ENCODE measurements around the gene ESYT3. TPM values are rescaled to one million over a fixed set of nuclear protein-coding genes. Genes with fewer than 3 reads are reported as not detected.

The ESYT3 gene
- total RNA-seq, 1 experiment from 2014 or later, result 2.6 TPM

DNA sequence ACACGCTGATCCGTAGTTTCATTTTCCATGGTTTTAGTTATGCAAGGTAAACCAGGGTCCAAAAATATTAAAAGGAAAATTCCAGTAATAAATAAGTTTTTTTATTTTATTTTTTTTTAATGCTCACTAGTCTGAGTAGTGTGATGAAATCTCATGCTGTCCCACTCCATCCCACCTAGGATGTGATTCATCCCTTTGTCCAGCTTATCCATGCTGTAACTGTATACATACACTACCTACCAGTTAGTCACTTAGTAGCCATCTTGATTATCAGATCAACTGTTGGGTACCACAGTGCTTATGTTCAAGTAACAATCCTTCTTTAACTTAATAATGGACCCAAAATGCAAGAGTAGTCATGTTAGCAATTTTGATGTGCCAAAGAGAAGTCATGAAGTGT is 75.2 kb downstream of the ESYT3 start:
- ChIA-PET POLR2A (no interaction called here), CTCF (no interaction called here)
- no peaks in the 10 kb centered on the region for H3K4me1 ChIP-seq (ENCODE audit: control insufficient read depth, insufficient read depth, low read length)
- ATAC-seq (no peak), DNase-seq (ENCODE audit: low read depth, low spot score) (no peak)
- H3K36me3 ChIP-seq (ENCODE audit: control insufficient read depth, insufficient read depth, low read length), result no peaks in the 10 kb centered on the region; the same call in 1 of the 2 replicates
- intact Hi-C loops (cut with micrococcal nuclease; ENCODE audit: unreplicated experiment), result no loop called here
- H3K4me3 ChIP-seq (ENCODE audit: low read depth in 2 of 2, low read length in 2 of 2), result no peak overlapping the region
- no peaks in the 10 kb centered on the region for H3K9me3 ChIP-seq (ENCODE audit: control insufficient read depth, insufficient read depth, low read depth, low read length)
- in situ Hi-C loops (cut with HindIII; ENCODE audit: low pct_unique_long_range_greater_than_20kb, low sequenced_read_pairs), result no loop called here
- BruUV-seq (replicated peaks), result no TSS peak
- no peaks in the 10 kb centered on the region for H3K27me3 ChIP-seq (ENCODE audit: control insufficient read depth, insufficient read depth, low read length)
- TF ChIP-seq SIN3A (IDR thresholded peaks at IDR 0.05; ENCODE audit: borderline replicate concordance, insufficient read depth, low read depth, low read length) (no peak), TCF7L2 (IDR thresholded peaks at IDR 0.05; ENCODE audit: low read depth, low read length) (no peak), POLR2AphosphoS5 (IDR thresholded peaks at IDR 0.05; ENCODE audit: low read depth, low read length) (no peak)
- TF ChIP-seq, protein P1, sequence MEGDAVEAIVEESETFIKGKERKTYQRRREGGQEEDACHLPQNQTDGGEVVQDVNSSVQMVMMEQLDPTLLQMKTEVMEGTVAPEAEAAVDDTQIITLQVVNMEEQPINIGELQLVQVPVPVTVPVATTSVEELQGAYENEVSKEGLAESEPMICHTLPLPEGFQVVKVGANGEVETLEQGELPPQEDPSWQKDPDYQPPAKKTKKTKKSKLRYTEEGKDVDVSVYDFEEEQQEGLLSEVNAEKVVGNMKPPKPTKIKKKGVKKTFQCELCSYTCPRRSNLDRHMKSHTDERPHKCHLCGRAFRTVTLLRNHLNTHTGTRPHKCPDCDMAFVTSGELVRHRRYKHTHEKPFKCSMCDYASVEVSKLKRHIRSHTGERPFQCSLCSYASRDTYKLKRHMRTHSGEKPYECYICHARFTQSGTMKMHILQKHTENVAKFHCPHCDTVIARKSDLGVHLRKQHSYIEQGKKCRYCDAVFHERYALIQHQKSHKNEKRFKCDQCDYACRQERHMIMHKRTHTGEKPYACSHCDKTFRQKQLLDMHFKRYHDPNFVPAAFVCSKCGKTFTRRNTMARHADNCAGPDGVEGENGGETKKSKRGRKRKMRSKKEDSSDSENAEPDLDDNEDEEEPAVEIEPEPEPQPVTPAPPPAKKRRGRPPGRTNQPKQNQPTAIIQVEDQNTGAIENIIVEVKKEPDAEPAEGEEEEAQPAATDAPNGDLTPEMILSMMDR (IDR thresholded peaks at IDR 0.05), result no peak
- TF ChIP-seq, protein P2, sequence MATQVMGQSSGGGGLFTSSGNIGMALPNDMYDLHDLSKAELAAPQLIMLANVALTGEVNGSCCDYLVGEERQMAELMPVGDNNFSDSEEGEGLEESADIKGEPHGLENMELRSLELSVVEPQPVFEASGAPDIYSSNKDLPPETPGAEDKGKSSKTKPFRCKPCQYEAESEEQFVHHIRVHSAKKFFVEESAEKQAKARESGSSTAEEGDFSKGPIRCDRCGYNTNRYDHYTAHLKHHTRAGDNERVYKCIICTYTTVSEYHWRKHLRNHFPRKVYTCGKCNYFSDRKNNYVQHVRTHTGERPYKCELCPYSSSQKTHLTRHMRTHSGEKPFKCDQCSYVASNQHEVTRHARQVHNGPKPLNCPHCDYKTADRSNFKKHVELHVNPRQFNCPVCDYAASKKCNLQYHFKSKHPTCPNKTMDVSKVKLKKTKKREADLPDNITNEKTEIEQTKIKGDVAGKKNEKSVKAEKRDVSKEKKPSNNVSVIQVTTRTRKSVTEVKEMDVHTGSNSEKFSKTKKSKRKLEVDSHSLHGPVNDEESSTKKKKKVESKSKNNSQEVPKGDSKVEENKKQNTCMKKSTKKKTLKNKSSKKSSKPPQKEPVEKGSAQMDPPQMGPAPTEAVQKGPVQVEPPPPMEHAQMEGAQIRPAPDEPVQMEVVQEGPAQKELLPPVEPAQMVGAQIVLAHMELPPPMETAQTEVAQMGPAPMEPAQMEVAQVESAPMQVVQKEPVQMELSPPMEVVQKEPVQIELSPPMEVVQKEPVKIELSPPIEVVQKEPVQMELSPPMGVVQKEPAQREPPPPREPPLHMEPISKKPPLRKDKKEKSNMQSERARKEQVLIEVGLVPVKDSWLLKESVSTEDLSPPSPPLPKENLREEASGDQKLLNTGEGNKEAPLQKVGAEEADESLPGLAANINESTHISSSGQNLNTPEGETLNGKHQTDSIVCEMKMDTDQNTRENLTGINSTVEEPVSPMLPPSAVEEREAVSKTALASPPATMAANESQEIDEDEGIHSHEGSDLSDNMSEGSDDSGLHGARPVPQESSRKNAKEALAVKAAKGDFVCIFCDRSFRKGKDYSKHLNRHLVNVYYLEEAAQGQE (IDR thresholded peaks at IDR 0.05; ENCODE audit: insufficient read depth in 1 of 2, low read depth in 2 of 2, low read length in 1 of 2), result no peak
- no peak overlapping the region for H3K27ac ChIP-seq (ENCODE audit: low read length)

DNA sequence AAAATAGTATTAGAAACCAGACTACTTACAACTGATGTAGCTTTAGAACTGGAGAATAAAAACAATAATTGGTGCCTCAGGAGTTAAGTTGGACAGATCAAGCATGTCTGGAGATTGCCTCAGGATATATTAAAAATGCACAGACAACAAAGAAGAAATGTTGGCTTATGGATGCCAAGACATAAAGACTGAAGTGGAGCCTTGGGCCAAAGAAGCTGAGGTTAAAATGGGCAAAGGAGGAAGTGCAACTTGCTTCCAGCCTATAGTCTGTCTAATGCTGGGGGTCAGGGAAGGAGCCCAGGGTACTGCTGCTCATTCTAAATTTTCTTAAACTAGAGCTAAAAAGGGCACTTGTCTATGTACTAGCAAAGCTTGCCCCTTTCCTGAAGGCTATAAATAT is 77.5 kb downstream of the ESYT3 start:
- DNase-seq (ENCODE audit: low read depth, low spot score) (no peak), ATAC-seq (no peak)
- in situ Hi-C loops (cut with HindIII; ENCODE audit: low pct_unique_long_range_greater_than_20kb, low sequenced_read_pairs), result no loop called here
- H3K27ac ChIP-seq (ENCODE audit: low read length), result no peak overlapping the region
- POLR2A ChIA-PET, result no interaction called here
- no peak overlapping the region for H3K4me3 ChIP-seq (ENCODE audit: low read depth in 2 of 2, low read length in 2 of 2)
- no TSS peak for BruUV-seq (replicated peaks)
- no peaks in the 10 kb centered on the region; the same call in 1 of the 2 replicates for H3K36me3 ChIP-seq (ENCODE audit: control insufficient read depth, insufficient read depth, low read length)
- TF ChIP-seq SIN3A (IDR thresholded peaks at IDR 0.05; ENCODE audit: borderline replicate concordance, insufficient read depth, low read depth, low read length) (no peak), POLR2AphosphoS5 (IDR thresholded peaks at IDR 0.05; ENCODE audit: low read depth, low read length) (no peak), TCF7L2 (IDR thresholded peaks at IDR 0.05; ENCODE audit: low read depth, low read length) (no peak)
- TF ChIP-seq, protein P1 (IDR thresholded peaks at IDR 0.05), result no peak
- TF ChIP-seq, protein P2 (IDR thresholded peaks at IDR 0.05; ENCODE audit: insufficient read depth in 1 of 2, low read depth in 2 of 2, low read length in 1 of 2), result no peak
- no peaks in the 10 kb centered on the region for H3K4me1 ChIP-seq (ENCODE audit: control insufficient read depth, insufficient read depth, low read length)
- intact Hi-C loops (cut with micrococcal nuclease; ENCODE audit: unreplicated experiment), result no loop called here
- H3K9me3 ChIP-seq (ENCODE audit: control insufficient read depth, insufficient read depth, low read depth, low read length), result no peaks in the 10 kb centered on the region
- no peaks in the 10 kb centered on the region for H3K27me3 ChIP-seq (ENCODE audit: control insufficient read depth, insufficient read depth, low read length)
- CTCF ChIA-PET, result no interaction called here

Data from Panc1 (cell line).